GOT3 (cell line): ENCODE results near the gene PSMD13.

Experiments used
- DNase-seq: peaks from one replicate; lab custom pipeline; 2025; ENCODE audit warnings: mixed read lengths; lab: John Stamatoyannopoulos, UW

The PSMD13 gene

DNA sequence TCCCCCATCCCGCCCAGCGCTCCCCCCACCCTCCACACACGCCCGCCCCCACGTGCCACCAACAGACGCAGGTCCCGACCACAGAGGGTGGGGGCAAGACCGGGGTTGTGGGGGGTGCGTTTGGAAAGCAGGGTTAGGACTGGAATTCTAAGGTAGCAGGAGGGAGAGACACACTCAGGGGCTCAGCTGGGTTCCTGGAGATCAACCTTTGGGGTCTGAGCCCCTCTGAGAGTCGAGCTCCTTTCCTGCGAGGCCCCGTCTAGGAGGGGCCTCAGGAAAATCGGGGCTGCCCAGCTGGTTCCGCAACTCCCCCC lies 52.6 kb downstream of the PSMD13 start:
- no peak for DNase-seq

DNA sequence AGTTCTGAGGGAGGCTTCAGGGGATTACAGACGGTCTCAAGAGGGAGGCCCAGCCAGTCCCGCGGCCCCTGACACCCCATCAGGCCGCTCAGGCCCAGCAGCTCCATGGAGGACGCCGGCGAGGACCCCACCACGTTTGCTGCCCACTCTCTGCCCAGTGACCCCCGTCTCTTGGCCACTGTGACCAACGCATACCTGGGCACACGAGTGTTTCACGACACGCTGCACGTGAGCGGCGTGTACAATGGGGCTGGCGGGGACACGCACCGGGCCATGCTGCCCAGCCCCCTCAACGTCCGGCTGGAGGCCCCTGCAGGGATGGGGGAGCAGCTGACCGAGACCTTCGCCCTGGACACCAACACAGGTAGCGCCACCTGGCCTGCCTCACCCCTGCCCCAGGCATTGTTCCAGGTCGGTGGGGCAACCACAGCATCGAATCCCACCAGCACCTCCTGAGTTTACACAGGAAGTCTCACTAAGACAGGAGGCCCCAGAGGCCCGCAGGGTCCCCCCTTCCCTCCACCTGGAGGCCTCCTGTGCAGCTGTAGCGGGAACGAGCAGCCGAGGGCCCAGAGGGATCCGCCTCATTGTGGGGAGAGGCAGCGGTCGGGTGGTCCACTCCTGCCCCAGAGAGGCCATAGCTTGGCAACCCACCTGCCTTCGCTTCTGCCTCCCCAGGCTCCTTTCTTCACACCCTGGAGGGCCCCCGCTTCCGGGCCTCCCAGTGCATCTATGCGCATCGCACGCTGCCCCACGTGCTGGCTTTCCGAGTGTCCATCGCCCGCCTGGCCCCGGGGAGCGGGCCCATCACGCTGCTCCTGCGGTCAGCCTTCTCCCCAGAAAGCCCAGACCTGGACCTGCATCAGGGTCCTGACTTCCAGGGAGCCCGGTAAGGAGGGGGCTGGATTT lies 53.2 kb downstream of the PSMD13 start:
- DNase-seq, result no peak

DNA sequence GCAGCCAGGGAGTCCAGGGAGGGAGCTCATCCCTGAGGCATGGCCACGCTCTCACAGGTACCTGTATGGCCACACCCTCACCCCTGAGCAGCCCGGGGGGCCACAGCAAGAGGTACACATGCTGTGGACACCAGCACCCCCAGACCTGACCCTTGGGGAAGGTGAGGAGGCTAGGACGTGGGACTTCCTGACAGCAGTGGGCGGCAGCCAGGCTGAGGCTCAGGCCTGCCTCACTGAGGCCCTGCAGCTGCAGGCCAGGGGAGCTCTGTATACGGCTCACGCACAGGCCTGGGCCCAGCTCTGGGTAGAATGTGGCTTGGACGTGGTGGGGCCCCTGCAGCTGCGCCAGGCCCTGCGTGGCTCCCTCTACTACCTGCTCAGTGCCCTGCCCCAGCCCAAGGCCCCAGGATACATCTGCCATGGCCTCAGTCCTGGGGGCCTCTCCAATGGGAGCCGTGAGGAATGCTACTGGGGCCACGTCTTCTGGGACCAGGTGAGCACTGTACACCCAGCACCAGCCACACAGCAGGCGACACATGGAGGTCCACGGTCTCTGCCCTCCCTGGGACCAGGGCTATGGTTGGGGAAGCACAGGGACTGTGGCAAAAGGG lies 54.0 kb downstream of the PSMD13 start:
- DNase-seq, result no peak

DNA sequence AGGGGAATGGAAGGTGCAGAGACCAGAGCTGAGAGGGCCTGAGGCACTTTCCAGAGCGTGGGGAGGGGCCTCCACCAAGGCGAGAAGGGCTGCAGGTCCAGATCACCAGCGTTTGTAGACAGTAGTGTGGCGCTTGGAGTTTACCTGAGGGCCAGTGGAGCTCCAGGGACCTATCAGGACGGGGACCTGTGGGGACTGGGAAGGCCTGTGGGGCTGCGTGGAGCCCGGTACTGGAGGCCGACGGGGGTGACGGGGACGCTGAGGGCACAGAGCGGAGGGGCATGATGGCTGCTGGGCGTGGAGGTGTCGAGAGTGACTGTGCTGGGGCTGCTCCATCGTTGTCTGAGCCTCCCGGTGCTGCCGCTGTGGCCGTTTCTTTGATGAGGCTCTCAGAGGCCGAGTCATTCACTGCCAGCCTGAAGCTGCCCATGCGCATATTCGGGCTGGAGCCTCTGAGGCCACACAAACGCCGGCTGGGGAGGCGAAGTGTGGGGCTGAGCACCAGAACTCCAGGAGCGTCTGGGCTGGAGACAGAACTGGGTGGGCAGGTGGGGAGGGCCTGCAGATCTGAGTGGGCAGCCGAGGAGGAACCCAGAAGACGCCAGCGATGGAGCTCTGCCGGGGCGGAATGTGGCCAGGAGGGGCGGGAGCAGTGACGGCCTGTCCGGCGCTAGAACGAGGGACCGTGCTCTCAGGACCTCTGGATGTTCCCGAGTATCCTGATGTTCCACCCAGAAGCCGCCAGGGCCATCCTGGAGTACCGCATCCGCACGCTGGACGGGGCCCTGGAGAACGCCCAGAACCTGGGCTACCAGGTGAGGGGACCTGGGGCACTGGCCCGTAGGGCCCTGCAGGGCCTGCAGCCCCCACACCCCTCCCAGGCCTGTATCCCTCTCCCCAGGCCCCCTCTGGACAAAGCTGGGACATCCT lies 54.8 kb downstream of the PSMD13 start:
- no peak for DNase-seq

GRCh38 chr11:292211-293121 lies 55.7 kb downstream of the PSMD13 start:
- no peak for DNase-seq

GRCh38 chr11:293271-293851 lies 56.6 kb downstream of the PSMD13 start:
- no peak for DNase-seq

- DNase-seq, result no peak
These were observed 57.3 kb downstream of the PSMD13 start for GRCh38 chr11:293852-294661.

DNA sequence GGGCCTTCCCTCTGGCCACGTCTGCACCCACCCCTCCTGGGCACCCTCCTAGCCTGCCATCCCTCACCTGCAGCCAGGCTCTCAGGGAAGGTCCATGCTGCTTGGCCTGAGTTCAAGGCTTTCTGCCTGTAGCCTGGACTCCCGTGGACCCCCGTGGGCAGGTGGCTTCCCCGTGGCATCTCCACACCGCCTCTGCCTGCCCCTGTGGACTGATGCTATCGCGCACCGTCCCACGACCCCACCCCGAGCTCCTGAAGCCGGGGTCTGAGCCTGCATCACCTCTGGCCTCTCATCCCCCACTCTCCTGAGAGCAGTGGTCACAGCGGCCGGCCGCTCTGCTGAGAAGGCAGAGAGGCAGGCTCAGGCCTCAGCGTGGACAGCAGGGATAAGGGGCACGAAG lies 58.0 kb downstream of the PSMD13 start:
- no peak for DNase-seq

DNA sequence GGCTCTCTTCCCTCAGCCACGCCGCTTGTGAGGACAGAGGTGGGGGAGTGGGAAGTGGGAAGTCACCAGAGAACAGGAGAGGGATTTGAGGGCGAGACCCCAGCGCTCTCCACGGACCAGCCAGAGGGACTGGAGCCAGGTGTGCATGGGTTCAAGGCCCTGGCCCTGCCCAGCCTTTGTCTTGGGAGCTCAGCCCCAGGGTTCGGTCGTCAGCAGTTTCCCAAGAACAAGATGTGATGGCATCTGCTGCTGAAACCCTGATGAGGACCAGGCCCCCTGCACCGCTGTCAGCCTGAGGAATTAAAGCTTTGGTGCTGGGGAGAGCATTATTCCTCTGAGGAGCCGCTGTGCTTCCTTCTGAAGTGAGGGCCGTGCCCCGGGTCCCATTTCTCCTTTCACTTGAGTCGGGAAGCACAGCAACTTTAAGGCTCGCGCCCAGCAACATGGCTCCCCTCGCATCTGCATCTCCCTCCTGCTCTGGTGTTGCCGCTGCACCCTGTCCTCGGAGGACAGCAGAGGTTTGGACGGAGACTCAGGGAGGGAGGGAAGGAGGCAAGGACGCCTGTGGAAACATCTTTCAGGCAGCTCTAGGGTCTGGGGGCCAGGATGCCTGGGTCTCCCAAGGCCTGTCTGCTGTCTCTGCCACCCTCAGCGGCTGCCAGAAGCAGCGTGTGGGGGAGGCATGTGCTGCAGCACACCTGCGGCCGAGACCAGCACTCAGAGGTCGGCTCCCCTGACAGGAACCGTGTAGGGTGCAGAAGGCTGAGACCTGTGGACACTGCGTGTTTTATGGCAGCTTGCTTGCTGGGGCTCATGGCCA lies 58.8 kb downstream of the PSMD13 start:
- no peak for DNase-seq

GRCh38 chr11:296171-297050 lies 59.6 kb downstream of the PSMD13 start:
- no peak for DNase-seq

- no peak for DNase-seq
These were observed 60.3 kb downstream of the PSMD13 start for GRCh38 chr11:297051-297585.

- DNase-seq, result no peak
These were observed 61.0 kb downstream of the PSMD13 start for GRCh38 chr11:297586-298405.

GRCh38 chr11:298406-299065 lies 61.8 kb downstream of the PSMD13 start:
- no peak for DNase-seq

DNA sequence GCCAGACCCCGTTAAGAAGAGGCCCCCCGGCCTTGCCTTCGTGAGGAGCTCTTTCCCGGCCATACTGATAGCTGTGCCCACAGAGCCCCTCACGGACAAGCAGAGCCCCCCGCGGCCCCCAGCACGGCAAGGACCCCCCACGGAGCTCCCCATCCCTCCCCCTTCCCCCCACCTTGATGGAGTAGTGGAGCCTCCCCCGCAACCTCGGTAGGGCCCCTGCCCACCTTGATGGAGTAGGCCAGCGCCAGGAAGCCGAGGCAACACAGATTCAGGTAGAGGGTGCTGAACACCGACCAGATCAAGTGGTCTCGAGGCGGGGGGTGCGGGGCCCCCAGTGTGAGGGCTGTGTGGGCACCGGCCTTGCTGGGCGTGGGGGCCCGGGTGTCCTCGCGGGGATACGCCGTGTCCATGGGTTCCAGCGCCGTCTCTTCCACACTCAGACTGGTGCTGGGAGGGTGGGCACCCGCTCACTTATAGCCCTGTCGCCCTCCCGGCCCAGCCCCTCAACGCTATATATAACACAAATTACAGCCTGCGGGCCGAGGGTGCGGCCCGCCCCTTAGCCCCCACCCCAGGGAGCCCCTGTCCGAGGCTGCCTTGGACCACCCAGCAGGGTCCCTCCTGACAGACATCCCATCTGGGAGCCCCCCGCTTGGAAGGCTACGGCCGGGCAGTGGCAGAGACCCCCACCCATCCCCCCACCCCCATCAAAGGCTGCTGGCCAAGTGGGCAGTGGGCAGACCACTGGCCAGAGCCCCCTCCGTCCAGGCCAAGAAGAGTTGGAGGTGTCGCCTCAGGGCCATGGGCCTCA lies 62.5 kb downstream of the PSMD13 start, which contains the start of gene IFITM5:
TSS of gene IFITM5 (minus strand) at position 446 of the 811 bp plus-strand sequence. CDS start at position 410, 36 bp downstream.
- no peak for DNase-seq

GRCh38 chr11:299951-300735 lies 63.4 kb downstream of the PSMD13 start:
- no peak for DNase-seq
